ENCODE results near the gene ZKSCAN4.

The ZKSCAN4 gene

GRCh38 chr6:28252009-28252975, at the start of gene ZKSCAN4:
Gene ZKSCAN4, minus strand, starts transcription at chr6:28252269. Its CDS starts 289 bp downstream, at chr6:28251980.
- H3K9me3 ChIP-seq (replicated peaks in 1 of 11): no peaks in the 10 kb centered on the region; a peak in 1 of 22 replicates
- H3K4me1 ChIP-seq: peaks cover 20 to 41% (median 25%) of the 10 kb centered on the region in 10 experiments
- H3K9ac ChIP-seq: peak within 1 kb of the TSS; percentile 76 to 86 (median 81)
- H3K4me2 ChIP-seq: peak within 1 kb of the TSS; percentile 80 to 97 (median 88)
- H4K20me1 ChIP-seq: no peaks in the 10 kb centered on the region
- H3K4me3 ChIP-seq: peak within 1 kb of the TSS; percentile 80 to 97 (median 94)
- TF ChIP-seq Cebpa-rat (IDR thresholded peaks at IDR 0.05): no peak
- peaks cover 12 to 26% (median 21%) of the 10 kb centered on the region in 11 experiments; a peak in 19 of 22 replicates for H3K36me3 ChIP-seq
- H3K27ac ChIP-seq: peak within 1 kb of the TSS; percentile 61 to 78 (median 72)
- no peaks in the 10 kb centered on the region for H3K27me3 ChIP-seq

- H3K4me2 ChIP-seq: no peak overlapping the region
- no peaks in the 10 kb centered on the region for H3K9me3 ChIP-seq (replicated peaks in 1 of 11)
- no peaks in the 10 kb centered on the region for H3K4me1 ChIP-seq
- TF ChIP-seq Cebpa-rat (IDR thresholded peaks at IDR 0.05): no peak
- H3K36me3 ChIP-seq: peaks cover 0 to 29% (median 21%) of the 10 kb centered on the region in 11 experiments; a peak in 16 of 22 replicates
- no peak overlapping the region for H3K27ac ChIP-seq
- no peak overlapping the region for H3K9ac ChIP-seq
- H4K20me1 ChIP-seq: no peaks in the 10 kb centered on the region
- no peak overlapping the region for H3K4me3 ChIP-seq
- H3K27me3 ChIP-seq: no peaks in the 10 kb centered on the region
Observed at GRCh38 chr6:28296520-28297060, 44.5 kb upstream of the ZKSCAN4 start.

- Histone ChIP-seq H3K27ac (no peak overlapping the region), H4K20me1 (no peaks in the 10 kb centered on the region), H3K4me2 (no peak overlapping the region), H3K9me3 (replicated peaks in 1 of 11) (no peaks in the 10 kb centered on the region), H3K4me3 (no peak overlapping the region), H3K4me1 (no peaks in the 10 kb centered on the region), H3K9ac (no peak overlapping the region), H3K36me3 (peaks cover 0 to 25% (median 12%) of the 10 kb centered on the region in 11 experiments; a peak in 12 of 22 replicates), H3K27me3 (no peaks in the 10 kb centered on the region)
- no peak for TF ChIP-seq Cebpa-rat (IDR thresholded peaks at IDR 0.05)
Observed at GRCh38 chr6:28295326-28295725, 43.3 kb upstream of the ZKSCAN4 start.

GRCh38 chr6:28291573-28291972, 39.5 kb upstream of the ZKSCAN4 start:
- H3K4me1 ChIP-seq: no peaks in the 10 kb centered on the region
- H3K36me3 ChIP-seq: peaks cover 5 to 40% (median 24%) of the 10 kb centered on the region in 11 experiments; a peak in 19 of 22 replicates
- H3K27ac ChIP-seq: no peak overlapping the region
- H3K9me3 ChIP-seq (replicated peaks in 1 of 11): no peaks in the 10 kb centered on the region
- no peak for TF ChIP-seq Cebpa-rat (IDR thresholded peaks at IDR 0.05)
- H4K20me1 ChIP-seq: no peaks in the 10 kb centered on the region
- H3K4me2 ChIP-seq: no peak overlapping the region
- no peak overlapping the region for H3K9ac ChIP-seq
- no peaks in the 10 kb centered on the region for H3K27me3 ChIP-seq
- H3K4me3 ChIP-seq: no peak overlapping the region

GRCh38 chr6:28282926-28283325, 30.9 kb upstream of the ZKSCAN4 start:
- H3K4me3 ChIP-seq: no peak overlapping the region
- peaks cover 0 to 8% (median 4%) of the 10 kb centered on the region in 11 experiments; a peak in 8 of 22 replicates for H3K9me3 ChIP-seq (replicated peaks in 1 of 11)
- peak overlapping the region in 1 of 11 experiments; percentile 86; a peak in 2 of 22 replicates for H3K4me2 ChIP-seq
- H3K4me1 ChIP-seq: peaks cover 0 to 15% (median 8%) of the 10 kb centered on the region in 10 experiments; a peak in 5 of 20 replicates
- H3K36me3 ChIP-seq: peaks cover 11 to 46% (median 29%) of the 10 kb centered on the region in 11 experiments; a peak in 19 of 22 replicates
- no peaks in the 10 kb centered on the region for H4K20me1 ChIP-seq
- H3K9ac ChIP-seq: no peak overlapping the region
- TF ChIP-seq Cebpa-rat (IDR thresholded peaks at IDR 0.05): no peak
- H3K27ac ChIP-seq: no peak overlapping the region
- peaks cover 16 to 34% (median 27%) of the 10 kb centered on the region in 11 experiments for H3K27me3 ChIP-seq

- Histone ChIP-seq H3K36me3 (peaks cover 12 to 46% (median 30%) of the 10 kb centered on the region in 11 experiments; a peak in 21 of 22 replicates), H3K9ac (peak within 1 kb of the TSS; percentile 70 to 83 (median 79)), H3K4me1 (peaks cover 0 to 15% (median 8%) of the 10 kb centered on the region in 10 experiments; a peak in 5 of 20 replicates), H3K27ac (peak within 1 kb of the TSS in 10 of 11 experiments; percentile 7 to 62 (median 44); a peak in 11 of 22 replicates), H3K4me3 (peak within 1 kb of the TSS; percentile 62 to 74 (median 68)), H3K27me3 (peaks cover 16 to 34% (median 27%) of the 10 kb centered on the region in 11 experiments), H4K20me1 (no peaks in the 10 kb centered on the region), H3K9me3 (replicated peaks in 1 of 11) (peaks cover 0 to 8% (median 4%) of the 10 kb centered on the region in 11 experiments; a peak in 8 of 22 replicates), H3K4me2 (peak within 1 kb of the TSS; percentile 75 to 89 (median 81))
- TF ChIP-seq Cebpa-rat (IDR thresholded peaks at IDR 0.05): no peak
Observed at GRCh38 chr6:28281288-28282064, 29.4 kb upstream of the ZKSCAN4 start, which contains the start of gene PGBD1. Gene PGBD1, plus strand, starts transcription at chr6:28281572. Its CDS starts 2,242 bp downstream, at chr6:28283814.

GRCh38 chr6:28280595-28281287, 28.7 kb upstream of the ZKSCAN4 start:
- H3K36me3 ChIP-seq: peaks cover 19 to 46% (median 38%) of the 10 kb centered on the region in 11 experiments; a peak in 21 of 22 replicates
- no peak overlapping the region for H3K27ac ChIP-seq
- peak overlapping the region; percentile 75 to 89 (median 81) for H3K4me2 ChIP-seq

More at GRCh38 chr6:28280595-28281287, 28.7 kb upstream of the ZKSCAN4 start:
- H3K4me3 ChIP-seq: peak overlapping the region; percentile 62 to 74 (median 68)
- peaks cover 16 to 34% (median 27%) of the 10 kb centered on the region in 11 experiments for H3K27me3 ChIP-seq
- TF ChIP-seq Cebpa-rat (IDR thresholded peaks at IDR 0.05): no peak
- H4K20me1 ChIP-seq: no peaks in the 10 kb centered on the region
- peaks cover 0 to 15% (median 8%) of the 10 kb centered on the region in 10 experiments; a peak in 5 of 20 replicates for H3K4me1 ChIP-seq
- peak overlapping the region; percentile 70 to 83 (median 79); a peak in 20 of 22 replicates for H3K9ac ChIP-seq
- peaks cover 0 to 8% (median 4%) of the 10 kb centered on the region in 11 experiments; a peak in 8 of 22 replicates for H3K9me3 ChIP-seq (replicated peaks in 1 of 11)

Measured in BLaER1 treated with 17β-estradiol and CSF1 and Interleukin-3, amounts not matched to agents 10 nM and 100 nM (cell line).